Lung (tissue), 12 donors: ENCODE measurements around the gene ATXN10. TPM values are rescaled to one million over a fixed set of nuclear protein-coding genes. Genes with fewer than 3 reads are reported as not detected.

Experiments used
- ATAC-seq: fragments of 200-7000 bp; cut with Tn5 transposase; one replicate; pipeline ENCODE4 v1.9.1; 2020; ENCODE audit warnings: moderate number of reproducible peaks; ENCODE audit not compliant: insufficient read depth, low FRiP score
- DNase-seq, 3 donors: peaks; one replicate each; pipeline ENCODE4 v3.0.0-alpha.2; 2013 to 2017
- H3K27ac ChIP-seq, 2 donors: one replicate each; pipeline ENCODE4 v1.5.1; 2013; ENCODE audit warnings: mild to moderate bottlenecking in 2 of 2, moderate library complexity in 2 of 2, control low read depth in 1 of 2, inconsistent platforms in 1 of 2, low read depth in 1 of 2, low read length in 1 of 2
- H3K27me3 ChIP-seq, 3 donors: one replicate each; pipeline ENCODE4 v1.5.1; 2013; ENCODE audit warnings: low read length in 2 of 3; ENCODE audit not compliant: control insufficient read depth in 3 of 3, insufficient read depth in 3 of 3
- H3K36me3 ChIP-seq, 4 donors: one replicate each; pipeline ENCODE4 v1.5.1; 2013; ENCODE audit warnings: low read length in 4 of 4, mild to moderate bottlenecking in 1 of 4, moderate library complexity in 1 of 4; ENCODE audit not compliant: control insufficient read depth in 4 of 4, insufficient read depth in 4 of 4
- H3K4me1 ChIP-seq, 5 donors: one replicate each; pipeline ENCODE4 v1.5.1; 2013; ENCODE audit warnings: low read length in 5 of 5, mild to moderate bottlenecking in 2 of 5, moderate library complexity in 1 of 5; ENCODE audit not compliant: control insufficient read depth in 5 of 5, insufficient read depth in 5 of 5
- H3K4me3 ChIP-seq: one replicate; pipeline ENCODE4 v1.5.1; 2013; ENCODE audit warnings: mild to moderate bottlenecking, control low read depth, moderate library complexity
- H3K9ac ChIP-seq, 2 donors: one replicate each; pipeline ENCODE4 v1.5.1; 2013; ENCODE audit warnings: low read length in 2 of 2, control low read depth in 1 of 2; ENCODE audit not compliant: insufficient read depth in 1 of 2
- H3K9me3 ChIP-seq, 4 donors: one replicate each; pipeline ENCODE4 v1.5.1; 2013; ENCODE audit warnings: low read length in 3 of 4, mild to moderate bottlenecking in 1 of 4, moderate library complexity in 1 of 4; ENCODE audit not compliant: control insufficient read depth in 4 of 4, insufficient read depth in 3 of 4
- CTCF ChIP-seq: IDR thresholded peaks from 2 replicates; pipeline ENCODE4 v1.5.1; 2012; ENCODE audit warnings: mild to moderate bottlenecking; ENCODE audit errors: control extremely low read depth, extremely low read depth
- WGBS, 2 donors: extraction: QIAGEN DNeasy Blood & Tissue Kit; methylation state at CpG; one replicate each; pipeline ENCODE4 v1.1.7; 2013; 5-methylcytosine and 5-hydroxymethylcytosine counted together
- polyA plus RNA-seq, 2 donors: library from polyadenylated mRNA; stranded (reverse); fragments of 200-250 nt; gene quantifications; one replicate each; pipeline ENCODE4 v1.2.1, GENCODE V29; 2013
- total RNA-seq, 2 donors: library from RNA; depleted of rRNA in 1 of 2; stranded (reverse); fragments of >200 nt in 1 of 2; gene quantifications; one replicate each; pipeline ENCODE4 v1.2.1, GENCODE V29; 2014 to 2021
- donor health status: control.
- donor health status: control.
- donor health status: Bipolar disorder and iron deficiency.
- donor health status: healthy.
- donor health status: DM: yes; HTN: yes; CAD: no.

Gene ATXN10
- total and polyA plus RNA-seq, 4 donors: 41.9 to 164 (median 92.2) TPM

- WGBS, 2 donors: 97% methylated on average over 12 of the region's 12 CpGs
- H3K9ac ChIP-seq: no peak overlapping the region
- DNase-seq (no peak), ATAC-seq (no peak)
- H3K27me3 ChIP-seq: no peaks in the 10 kb centered on the region
- no peak overlapping the region for H3K4me3 ChIP-seq
- no peak for TF ChIP-seq CTCF
- H3K36me3 ChIP-seq: peaks cover 0 to 6% (median 0%) of the 10 kb centered on the region in 4 donors
- H3K27ac ChIP-seq: no peak overlapping the region
- peaks cover 0 to 10% (median 0%) of the 10 kb centered on the region in 5 donors for H3K4me1 ChIP-seq
- H3K9me3 ChIP-seq: no peaks in the 10 kb centered on the region
Measured at GRCh38 chr22:45650721-45651120, 20.9 kb upstream of the ATXN10 start.

- peaks cover 0 to 6% (median 0%) of the 10 kb centered on the region in 4 donors for H3K36me3 ChIP-seq
- peaks cover 0 to 10% (median 0%) of the 10 kb centered on the region in 5 donors for H3K4me1 ChIP-seq
- 89 to 94% methylated on average over 11 of the region's 11 CpGs for WGBS, 2 donors
- TF ChIP-seq CTCF: no peak
- H3K9ac ChIP-seq: no peak overlapping the region
- H3K9me3 ChIP-seq: no peaks in the 10 kb centered on the region
- no peak for ATAC-seq
- no peak for DNase-seq
- no peak overlapping the region for H3K4me3 ChIP-seq
- no peak overlapping the region for H3K27ac ChIP-seq
- H3K27me3 ChIP-seq: no peaks in the 10 kb centered on the region
Measured at GRCh38 chr22:45651931-45652528, 19.6 kb upstream of the ATXN10 start.

- no peak overlapping the region for H3K4me3 ChIP-seq
- H3K9ac ChIP-seq: no peak overlapping the region
- peaks cover 0 to 10% (median 0%) of the 10 kb centered on the region in 5 donors for H3K4me1 ChIP-seq
- no peak overlapping the region for H3K27ac ChIP-seq
- H3K9me3 ChIP-seq: no peaks in the 10 kb centered on the region
- peaks cover 0 to 2% (median 0%) of the 10 kb centered on the region in 4 donors for H3K36me3 ChIP-seq
- no peaks in the 10 kb centered on the region for H3K27me3 ChIP-seq
- no peak for TF ChIP-seq CTCF
- 83 to 95% methylated on average over 2 of the region's 2 CpGs for WGBS, 2 donors
- no peak for ATAC-seq
- no peak for DNase-seq
Measured at GRCh38 chr22:45656577-45656976, 15.1 kb upstream of the ATXN10 start.

GRCh38 chr22:45657701-45658100 is 13.9 kb upstream of the ATXN10 start:
- peaks cover 0 to 8% (median 0%) of the 10 kb centered on the region in 5 donors for H3K4me1 ChIP-seq

More at GRCh38 chr22:45657701-45658100, 13.9 kb upstream of the ATXN10 start:
- H3K27ac ChIP-seq: no peak overlapping the region
- no peaks in the 10 kb centered on the region for H3K9me3 ChIP-seq
- ATAC-seq: no peak
- H3K9ac ChIP-seq: no peak overlapping the region
- H3K36me3 ChIP-seq: peaks cover 0 to 2% (median 0%) of the 10 kb centered on the region in 4 donors
- TF ChIP-seq CTCF: no peak
- no peaks in the 10 kb centered on the region for H3K27me3 ChIP-seq
- H3K4me3 ChIP-seq: no peak overlapping the region
- no peak for DNase-seq
- WGBS, 2 donors: 71 to 79% methylated on average over 4 of the region's 4 CpGs
